Stomach (tissue), 19 donors: ENCODE results near the gene GHDC. TPM values are rescaled to one million over a fixed set of nuclear protein-coding genes. Genes with fewer than 3 reads are reported as not detected.
"Not testable (repeated sequence)": the region's sequence is repeated elsewhere in the genome, so short reads cannot be mapped to it uniquely, and the experiment has no call there.

Experiments used
- DNase-seq, 2 donors: peaks; one replicate each; pipeline versions ENCODE4 v3.0.0 to v3.0.0-alpha.2; 2013 to 2019
- H3K27ac ChIP-seq, 5 donors: fragments of 200-600 bp in 4 of 5; sonication (generic) in 4 of 5; one replicate each; pipeline ENCODE4 v1.5.1; 2013 to 2019; ENCODE audit warnings: mild to moderate bottlenecking in 1 of 5, moderate library complexity in 1 of 5
- H3K27me3 ChIP-seq, 3 donors: fragments of 200-600 bp; sonication (generic); one replicate each; pipeline ENCODE4 v1.5.1; 2017 to 2019; ENCODE audit warnings: mixed run types in 1 of 3
- H3K36me3 ChIP-seq, 4 donors: fragments of 200-600 bp; sonication (generic); 1 replicate in 3 of 4; 2 replicates in 1 of 4; pipeline ENCODE4 v1.5.1; 2016 to 2019
- H3K4me1 ChIP-seq, 4 donors: fragments of 200-600 bp; sonication (generic); one replicate each; pipeline ENCODE4 v1.5.1; 2016 to 2019
- H3K4me3 ChIP-seq, 4 donors: fragments of 200-600 bp; sonication (generic) in 3 of 4; one replicate each; pipeline ENCODE4 v1.5.1; 2016 to 2019; ENCODE audit warnings: mild to moderate bottlenecking in 1 of 4
- H3K9me3 ChIP-seq, 4 donors: fragments of 200-600 bp; sonication (generic); one replicate each; pipeline ENCODE4 v1.5.1; 2016 to 2019
- CTCF ChIP-seq, 7 experiments: fragments of 450-650 bp in 4 of 7; fragments of 200-600 bp in 3 of 7; sonication (generic) in 3 of 7; IDR thresholded peaks; one replicate each; pipeline ENCODE4 v1.5.1; 2016 to 2019; ENCODE audit warnings: antibody characterized with exemption in 7 of 7, control low read depth in 2 of 7, mild to moderate bottlenecking in 1 of 7
- EP300 ChIP-seq: sonication (generic); formaldehyde crosslinking; IDR thresholded peaks from one replicate; pipeline ENCODE4 v1.6.1; 2017; ENCODE audit warnings: antibody characterized with exemption
- POLR2A ChIP-seq, 4 donors: fragments of 450-650 bp; IDR thresholded peaks; one replicate each; pipeline ENCODE4 v1.6.1; 2016; ENCODE audit warnings: antibody characterized with exemption in 4 of 4, control low read depth in 2 of 4, mild to moderate bottlenecking in 1 of 4, moderate library complexity in 1 of 4
- POLR2AphosphoS5 ChIP-seq, 3 donors: sonication (generic); formaldehyde crosslinking; IDR thresholded peaks; one replicate each; pipeline ENCODE4 v1.6.1; 2016; ENCODE audit warnings: antibody characterized with exemption in 3 of 3
- WGBS, 5 donors: extraction: QIAGEN DNeasy Blood & Tissue Kit in 3 of 5; methylation state at CpG; one replicate each; pipeline versions ENCODE4 v1.1.5 to v1.1.7; 2013 to 2018; 5-methylcytosine and 5-hydroxymethylcytosine counted together
- intact Hi-C: fragments of 100-400 bp; cut with DNase I; formaldehyde crosslinking; loops from one replicate; pipeline ENCODE4 v1.15.1; 2023; ENCODE audit warnings: low total_unique reads
- long read RNA-seq, 10 donors: transcript quantifications; one replicate each; lab custom pipeline, GENCODE V29; 2026
- polyA plus RNA-seq, 3 donors: library from polyadenylated mRNA; stranded (reverse); fragments of 200-250 nt; gene quantifications; one replicate each; pipeline ENCODE4 v1.2.3, GENCODE V29; 2013
- total RNA-seq, 5 donors: library from RNA; depleted of rRNA; stranded (reverse); fragments of >200 nt; gene quantifications; one replicate each; pipeline versions ENCODE4 v1.1.0 to v1.2.3, GENCODE V29; 2014 to 2016
- donor health status: healthy with polysubstance abuse.
- donor health status: Bipolar disorder and iron deficiency.
- donor health status: healthy.

The GHDC gene, protein sequence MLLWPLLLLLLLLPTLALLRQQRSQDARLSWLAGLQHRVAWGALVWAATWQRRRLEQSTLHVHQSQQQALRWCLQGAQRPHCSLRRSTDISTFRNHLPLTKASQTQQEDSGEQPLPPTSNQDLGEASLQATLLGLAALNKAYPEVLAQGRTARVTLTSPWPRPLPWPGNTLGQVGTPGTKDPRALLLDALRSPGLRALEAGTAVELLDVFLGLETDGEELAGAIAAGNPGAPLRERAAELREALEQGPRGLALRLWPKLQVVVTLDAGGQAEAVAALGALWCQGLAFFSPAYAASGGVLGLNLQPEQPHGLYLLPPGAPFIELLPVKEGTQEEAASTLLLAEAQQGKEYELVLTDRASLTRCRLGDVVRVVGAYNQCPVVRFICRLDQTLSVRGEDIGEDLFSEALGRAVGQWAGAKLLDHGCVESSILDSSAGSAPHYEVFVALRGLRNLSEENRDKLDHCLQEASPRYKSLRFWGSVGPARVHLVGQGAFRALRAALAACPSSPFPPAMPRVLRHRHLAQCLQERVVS
- total RNA-seq, result 10 to 100 TPM in 3 of 5 donors, 1 to 10 TPM in 1, not detected in 1; 7.1 to 43.2 (median 13.5) TPM
- polyA plus RNA-seq, result 10 to 100 TPM; 11.3 to 14.5 (median 13.9) TPM
- long read RNA-seq, donor 1, result 0 reads
- long read RNA-seq, donor 2, partial matches to known transcripts, result 0 of 2 reads
- long read RNA-seq, donor 2, other reads (novel, unspliced or antisense), result 0 of 2 reads
- long read RNA-seq, donor 3, partial matches to known transcripts, result 0 of 1 reads
- long read RNA-seq, donor 3, other reads (novel, unspliced or antisense), result 0 of 1 reads
- long read RNA-seq, donor 4, partial matches to known transcripts, result 0 of 1 reads
- long read RNA-seq, donor 4, other reads (novel, unspliced or antisense), result 0 of 1 reads
- long read RNA-seq, donor 5, partial matches to known transcripts, result 0 of 2 reads
- long read RNA-seq, donor 5, other reads (novel, unspliced or antisense), result 0 of 2 reads
- long read RNA-seq, donor 6, partial matches to known transcripts, result 7 of 7 reads
- long read RNA-seq, donor 6, other reads (novel, unspliced or antisense), result 0 of 7 reads
- long read RNA-seq, donor 7, partial matches to known transcripts, result 0 of 2 reads
- long read RNA-seq, donor 7, other reads (novel, unspliced or antisense), result 0 of 2 reads
- long read RNA-seq, donor 8, partial matches to known transcripts, result 0 of 3 reads
- long read RNA-seq, donor 8, other reads (novel, unspliced or antisense), result 0 of 3 reads
- long read RNA-seq, donor 9, result 0 reads
- long read RNA-seq, donor 10, result 0 reads

DNA sequence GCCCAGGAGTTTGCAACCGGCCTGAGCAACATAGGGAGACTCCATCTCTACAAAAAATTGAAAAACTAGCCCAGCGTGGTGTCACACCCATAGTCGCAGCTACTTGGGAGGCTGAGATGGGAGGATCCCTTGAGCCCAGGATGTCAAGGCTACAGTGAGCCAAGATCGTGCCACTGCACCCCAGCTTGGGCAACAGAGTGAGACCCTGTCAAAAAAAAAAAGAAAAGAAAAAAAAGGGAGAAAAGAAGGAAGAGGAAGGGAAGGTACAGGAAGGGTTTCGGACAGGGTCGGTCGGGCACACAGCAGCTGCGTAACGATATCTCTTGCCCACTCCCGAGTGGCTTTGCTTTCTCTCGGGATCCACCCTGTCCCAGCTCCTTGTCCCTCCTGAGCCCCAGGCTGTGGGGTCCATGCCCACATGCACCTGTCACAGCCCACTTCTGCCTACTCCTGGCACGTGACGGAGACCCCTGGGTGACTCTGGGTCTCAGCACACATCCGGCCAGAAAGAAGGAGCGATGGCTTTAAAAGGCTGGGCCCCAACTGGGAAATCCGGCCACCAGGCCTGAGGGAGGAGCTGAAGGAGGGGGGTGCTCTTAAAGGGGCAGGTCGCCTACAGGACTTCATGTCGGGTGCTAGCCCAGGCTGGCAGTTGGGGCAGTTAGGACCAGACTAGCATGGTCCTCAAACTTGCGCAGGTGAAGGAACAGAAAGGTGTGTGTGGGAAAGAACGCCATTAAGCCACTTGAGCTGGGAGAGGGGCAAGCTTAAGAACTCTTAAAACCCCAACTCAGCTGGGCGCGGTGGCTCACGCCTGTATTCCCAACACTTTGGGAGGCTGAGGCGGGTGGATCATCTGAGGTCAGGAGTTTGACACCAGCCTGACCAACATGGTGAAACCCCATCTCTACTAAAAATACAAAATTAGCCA is at the start of gene GHDC:
Gene GHDC, minus strand, starts transcription at position 526 of the 931 bp plus-strand sequence. CDS start 913 bp downstream, outside the sequence.
- WGBS, 5 donors, result 17 to 24% (median 20%) methylated on average over 21 to 24 of the region's 24 CpGs
- intact Hi-C loops, result no loop called here
- peak within 1 kb of the TSS; percentile 86 to 89 (median 87) for H3K27ac ChIP-seq
- no peaks in the 10 kb centered on the region for H3K27me3 ChIP-seq
- H3K4me1 ChIP-seq, result peaks cover 14 to 27% (median 22%) of the 10 kb centered on the region in 4 donors
- TF ChIP-seq CTCF (IDR thresholded peaks at IDR 0.05), result peak in 1 of 7 experiments; percentile 26
- TF ChIP-seq EP300, result no peak
- peak in 1 of 3 donors; percentile 66 for TF ChIP-seq POLR2AphosphoS5 (IDR thresholded peaks at IDR 0.05)
- no peaks in the 10 kb centered on the region for H3K9me3 ChIP-seq
- H3K36me3 ChIP-seq, result peaks cover 0 to 31% (median 17%) of the 10 kb centered on the region in 4 donors
- peak; percentile 86 to 95 for DNase-seq
- peak within 1 kb of the TSS; percentile 55 to 78 (median 70) for H3K4me3 ChIP-seq

DNA sequence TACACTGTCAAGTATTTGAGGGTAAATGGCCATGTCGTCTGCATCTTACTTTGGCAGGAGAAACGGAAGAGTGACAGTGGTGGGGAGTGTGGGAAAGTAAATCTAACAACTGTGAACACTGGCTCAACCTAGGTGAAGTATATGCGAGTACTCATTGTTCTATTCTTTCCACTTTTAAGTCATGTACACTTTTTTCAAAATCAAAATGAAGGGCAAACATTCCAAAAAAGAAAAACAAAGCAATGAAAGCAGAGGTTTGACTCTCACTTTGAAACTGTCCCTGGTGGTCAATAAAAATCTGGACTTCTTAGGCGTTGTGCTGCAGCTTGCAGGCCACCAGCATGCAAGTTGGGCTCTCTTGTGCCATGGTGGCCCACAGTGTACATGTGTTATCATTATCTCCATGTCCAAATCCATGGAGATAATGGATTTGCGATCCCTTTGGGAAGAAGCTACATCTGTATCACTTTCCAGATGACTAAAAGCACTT is 49.2 kb upstream of the GHDC start:
- Histone ChIP-seq H3K4me3 (no peak overlapping the region), H3K27ac (peak overlapping the region in 1 of 5 donors; percentile 12)

DNA sequence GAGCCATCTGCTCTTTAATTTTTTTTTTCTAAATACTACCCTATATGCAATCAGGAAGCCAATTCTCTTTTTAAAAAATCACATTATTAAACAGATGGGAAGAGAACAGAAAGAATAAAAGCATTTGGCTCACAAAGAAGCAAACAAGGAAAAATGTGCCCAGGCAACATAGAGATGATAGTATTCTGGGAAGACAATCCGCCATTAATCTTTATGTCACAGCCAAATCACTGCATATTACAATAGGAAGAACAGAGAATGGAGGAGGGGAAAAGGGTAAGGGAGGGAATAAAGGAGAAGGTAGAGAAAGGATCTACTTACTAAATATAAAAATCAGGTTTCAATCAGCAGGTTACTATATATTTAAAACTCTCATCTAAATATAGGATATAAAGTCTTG is 47.6 kb upstream of the GHDC start:
- no peak overlapping the region for H3K27ac ChIP-seq
- no peak for TF ChIP-seq POLR2A (IDR thresholded peaks at IDR 0.05)
- TF ChIP-seq POLR2AphosphoS5 (IDR thresholded peaks at IDR 0.05), result no peak
- TF ChIP-seq CTCF (IDR thresholded peaks at IDR 0.05), result no peak
- no peak for TF ChIP-seq EP300
- H3K4me1 ChIP-seq, result peaks cover 0 to 32% (median 18%) of the 10 kb centered on the region in 4 donors
- no peaks in the 10 kb centered on the region for H3K9me3 ChIP-seq
- no peak for DNase-seq
- WGBS, 5 donors, result 91 to 96% (median 93%) methylated on average over 1 of the region's 1 CpG
- no peak overlapping the region for H3K4me3 ChIP-seq
- no peaks in the 10 kb centered on the region for H3K27me3 ChIP-seq
- intact Hi-C loops, result no loop called here
- no peaks in the 10 kb centered on the region for H3K36me3 ChIP-seq

More for the DNA sequence above, 49.2 kb upstream of the GHDC start:
- Histone ChIP-seq H3K9me3 (no peaks in the 10 kb centered on the region), H3K36me3 (no peaks in the 10 kb centered on the region), H3K4me1 (peaks cover 8 to 47% (median 30%) of the 10 kb centered on the region in 4 donors), H3K27me3 (no peaks in the 10 kb centered on the region)
- intact Hi-C loops, result no loop called here
- DNase-seq, result no peak
- WGBS, 5 donors, result 80 to 87% (median 83%) methylated on average over 5 of the region's 5 CpGs
- TF ChIP-seq CTCF (IDR thresholded peaks at IDR 0.05) (no peak), POLR2A (IDR thresholded peaks at IDR 0.05) (no peak), EP300 (no peak), POLR2AphosphoS5 (IDR thresholded peaks at IDR 0.05) (no peak)

DNA sequence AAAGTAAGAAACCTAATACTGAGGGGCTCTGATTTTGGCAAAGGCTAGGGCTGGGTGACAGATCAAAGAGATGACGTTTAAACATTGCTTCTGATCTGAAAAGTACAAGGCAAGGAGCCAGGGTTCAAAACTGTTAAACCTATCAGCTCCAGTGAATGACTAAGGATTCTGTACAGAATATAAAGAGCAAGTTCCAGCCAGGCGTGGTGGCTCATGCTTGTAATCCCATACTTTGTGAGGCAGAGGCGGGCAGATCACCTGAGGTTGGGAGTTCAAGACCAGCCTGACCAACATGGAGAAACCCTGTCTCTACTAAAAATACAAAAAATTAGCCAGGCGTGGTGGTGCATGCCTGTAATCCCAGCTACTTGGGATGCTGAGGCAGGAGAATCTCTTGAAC is 46.6 kb upstream of the GHDC start:
- WGBS, 5 donors, result 72 to 80% (median 74%) methylated on average over 4 of the region's 4 CpGs
- H3K36me3 ChIP-seq, H3K27ac ChIP-seq, intact Hi-C loops, H3K27me3 ChIP-seq, DNase-seq, H3K9me3 ChIP-seq, H3K4me3 ChIP-seq: not testable (repeated sequence)
- H3K4me1 ChIP-seq, result peaks cover 0 to 30% (median 16%) of the 10 kb centered on the region in 4 donors
